HG03457 (cell line): ENCODE data around the gene MSI2.

Experiments
- ATAC-seq: cut with Tn5 transposase; IDR thresholded peaks from one replicate; pipeline ENCODE4 v1.9.1; 2021; ENCODE audit warnings: moderate number of reproducible peaks; ENCODE audit not compliant: unreplicated experiment

The MSI2 gene

GRCh38 chr17:57406981-57407286 lies 150.6 kb downstream of the MSI2 start:
- no peak for ATAC-seq

GRCh38 chr17:57407287-57408070 lies 151.2 kb downstream of the MSI2 start:
- ATAC-seq, result no peak

- ATAC-seq, result peak; percentile 54
Measured at GRCh38 chr17:57408071-57408811, 151.9 kb downstream of the MSI2 start.

GRCh38 chr17:57410169-57410568 lies 153.8 kb downstream of the MSI2 start:
- no peak for ATAC-seq

GRCh38 chr17:57412520-57413096 lies 156.3 kb downstream of the MSI2 start:
- ATAC-seq, result no peak

- ATAC-seq, result no peak
Measured at GRCh38 chr17:57413848-57414651, 157.7 kb downstream of the MSI2 start.

GRCh38 chr17:57415751-57416207 lies 159.5 kb downstream of the MSI2 start:
- no peak for ATAC-seq

- no peak for ATAC-seq
Measured at GRCh38 chr17:57416369-57416768, 160.0 kb downstream of the MSI2 start.

- ATAC-seq, result no peak
Measured at GRCh38 chr17:57417956-57418355, 161.6 kb downstream of the MSI2 start.

- no peak for ATAC-seq
Measured at GRCh38 chr17:57418463-57419246, 162.3 kb downstream of the MSI2 start.

GRCh38 chr17:57419940-57420550 lies 163.7 kb downstream of the MSI2 start:
- no peak for ATAC-seq

GRCh38 chr17:57420734-57421717 lies 164.7 kb downstream of the MSI2 start:
- no peak for ATAC-seq

- ATAC-seq, result no peak
Measured at GRCh38 chr17:57422574-57423164, 166.3 kb downstream of the MSI2 start.

- no peak for ATAC-seq
Measured at GRCh38 chr17:57423541-57423940, 167.2 kb downstream of the MSI2 start.

- no peak for ATAC-seq
Measured at GRCh38 chr17:57424273-57424672, 167.9 kb downstream of the MSI2 start.

GRCh38 chr17:57424777-57425188 lies 168.5 kb downstream of the MSI2 start:
- ATAC-seq, result no peak

GRCh38 chr17:57425431-57425830 lies 169.1 kb downstream of the MSI2 start:
- ATAC-seq, result no peak
